ENCODE results near the gene IGSF22.
"Not testable (repeated sequence)": the region's sequence is repeated elsewhere in the genome, so short reads cannot be mapped to it uniquely, and the experiment has no call there.

The IGSF22 gene

GRCh38 chr11:18697576-18697975, 28.4 kb downstream of the IGSF22 start:
- no peak overlapping the region for H3K4me3 ChIP-seq (ENCODE audit: low read depth, low read length)
- no peak for DNase-seq (ENCODE audit: low read depth)
- TF ChIP-seq CTCF (IDR thresholded peaks at IDR 0.05; ENCODE audit: low read depth, low read length, missing control alignments) = no peak

GRCh38 chr11:18696638-18697225, 29.3 kb downstream of the IGSF22 start:
- no peak overlapping the region for H3K4me3 ChIP-seq (ENCODE audit: low read depth, low read length)
- DNase-seq (ENCODE audit: low read depth) = no peak
- no peak for TF ChIP-seq CTCF (IDR thresholded peaks at IDR 0.05; ENCODE audit: low read depth, low read length, missing control alignments)

GRCh38 chr11:18692941-18693760, 32.8 kb downstream of the IGSF22 start:
- no peak overlapping the region for H3K4me3 ChIP-seq (ENCODE audit: low read depth, low read length)
- no peak for TF ChIP-seq CTCF (IDR thresholded peaks at IDR 0.05; ENCODE audit: low read depth, low read length, missing control alignments)
- DNase-seq (ENCODE audit: low read depth) = no peak

GRCh38 chr11:18691467-18692140, 34.4 kb downstream of the IGSF22 start:
- DNase-seq (ENCODE audit: low read depth); H3K4me3 ChIP-seq (ENCODE audit: low read depth, low read length): not testable (repeated sequence)

- no peak for DNase-seq (ENCODE audit: low read depth)
- H3K4me3 ChIP-seq (ENCODE audit: low read depth, low read length) = no peak overlapping the region
- TF ChIP-seq CTCF (IDR thresholded peaks at IDR 0.05; ENCODE audit: low read depth, low read length, missing control alignments) = no peak
Measured at GRCh38 chr11:18684267-18684666, 41.7 kb downstream of the IGSF22 start.

- no peak for TF ChIP-seq CTCF (IDR thresholded peaks at IDR 0.05; ENCODE audit: low read depth, low read length, missing control alignments)
- H3K4me3 ChIP-seq (ENCODE audit: low read depth, low read length) = no peak overlapping the region
- DNase-seq (ENCODE audit: low read depth) = no peak
Measured at GRCh38 chr11:18682466-18682865, 43.5 kb downstream of the IGSF22 start.

- DNase-seq (ENCODE audit: low read depth); H3K4me3 ChIP-seq (ENCODE audit: low read depth, low read length): not testable (repeated sequence)
Measured at GRCh38 chr11:18681949-18682348, 44.0 kb downstream of the IGSF22 start.

All from GM12864 (cell line).